AG09309 (cell line): ENCODE results near the gene TRUB2.
"Not testable (repeated sequence)": the region's sequence is repeated elsewhere in the genome, so short reads cannot be mapped to it uniquely, and the experiment has no call there.

Experiments used
- DNase-seq: peaks from one replicate; pipeline ENCODE4 v3.0.0-alpha.2; 2010; ENCODE audit warnings: low read depth
- H3K4me3 ChIP-seq: 2 replicates; pipeline ENCODE4 v1.5.1; 2011; ENCODE audit warnings: mild to moderate bottlenecking, low read depth, low read length, moderate library complexity; ENCODE audit not compliant: control insufficient read depth
- CTCF ChIP-seq: IDR thresholded peaks from 2 replicates; pipeline ENCODE4 v1.5.1; 2011; ENCODE audit warnings: mild to moderate bottlenecking, low read depth, low read length, inconsistent platforms; ENCODE audit not compliant: insufficient read depth, control insufficient read depth; ENCODE audit errors: missing control alignments

TRUB2 gene

GRCh38 chr9:128341435-128341849 lies 19.2 kb upstream of the TRUB2 start:
- H3K4me3 ChIP-seq: peak overlapping the region; percentile 72
- peak; percentile 78 for TF ChIP-seq CTCF
- no peak for DNase-seq

DNA sequence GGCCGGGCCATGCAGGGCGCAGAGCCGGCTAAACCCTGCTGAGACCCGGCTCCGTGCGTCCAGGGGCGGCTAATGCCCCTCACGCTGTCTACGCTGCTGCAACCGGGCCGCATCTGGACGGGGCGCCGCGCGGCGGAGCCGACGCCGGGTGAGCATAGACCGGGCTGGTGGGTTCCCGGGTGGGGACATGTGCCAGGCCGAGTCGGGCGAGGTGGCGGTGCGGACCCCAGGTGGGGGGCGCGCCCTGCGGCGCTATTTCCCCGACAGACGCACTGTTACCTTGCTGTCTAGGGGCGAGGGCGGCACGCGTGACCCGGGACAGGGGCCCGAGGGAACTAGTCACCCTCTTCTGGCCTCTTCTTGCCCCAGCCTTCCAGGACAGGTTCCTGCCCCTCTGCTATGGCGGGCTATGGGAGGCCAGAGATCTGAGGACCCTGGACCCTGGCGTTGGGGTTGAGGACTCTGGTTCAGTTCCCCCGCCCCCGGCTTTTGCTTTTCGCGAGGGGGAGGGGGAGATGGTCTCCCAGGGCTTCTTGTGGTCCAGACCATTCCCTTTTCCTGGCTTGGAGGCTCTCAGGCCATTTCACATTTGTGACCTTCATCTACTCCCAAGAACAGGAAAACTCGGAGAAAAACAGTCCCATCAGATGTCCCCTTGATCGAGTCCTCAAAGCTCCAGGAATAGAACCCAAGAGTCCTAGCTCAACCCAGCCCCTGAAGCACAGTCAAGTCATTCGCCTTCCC lies 18.6 kb upstream of the TRUB2 start:
- peak overlapping the region; percentile 72 for H3K4me3 ChIP-seq
- DNase-seq: no peak
- no peak for TF ChIP-seq CTCF

- no peak for DNase-seq
- no peak for TF ChIP-seq CTCF
- peak within 1 kb of the TSS; percentile 72 for H3K4me3 ChIP-seq
These were observed 17.8 kb upstream of the TRUB2 start, which contains the start of gene SLC27A4 for GRCh38 chr9:128339761-128340690. Gene SLC27A4, plus strand, starts transcription at chr9:128340527. Its CDS starts 2,606 bp downstream, at chr9:128343133.

DNA sequence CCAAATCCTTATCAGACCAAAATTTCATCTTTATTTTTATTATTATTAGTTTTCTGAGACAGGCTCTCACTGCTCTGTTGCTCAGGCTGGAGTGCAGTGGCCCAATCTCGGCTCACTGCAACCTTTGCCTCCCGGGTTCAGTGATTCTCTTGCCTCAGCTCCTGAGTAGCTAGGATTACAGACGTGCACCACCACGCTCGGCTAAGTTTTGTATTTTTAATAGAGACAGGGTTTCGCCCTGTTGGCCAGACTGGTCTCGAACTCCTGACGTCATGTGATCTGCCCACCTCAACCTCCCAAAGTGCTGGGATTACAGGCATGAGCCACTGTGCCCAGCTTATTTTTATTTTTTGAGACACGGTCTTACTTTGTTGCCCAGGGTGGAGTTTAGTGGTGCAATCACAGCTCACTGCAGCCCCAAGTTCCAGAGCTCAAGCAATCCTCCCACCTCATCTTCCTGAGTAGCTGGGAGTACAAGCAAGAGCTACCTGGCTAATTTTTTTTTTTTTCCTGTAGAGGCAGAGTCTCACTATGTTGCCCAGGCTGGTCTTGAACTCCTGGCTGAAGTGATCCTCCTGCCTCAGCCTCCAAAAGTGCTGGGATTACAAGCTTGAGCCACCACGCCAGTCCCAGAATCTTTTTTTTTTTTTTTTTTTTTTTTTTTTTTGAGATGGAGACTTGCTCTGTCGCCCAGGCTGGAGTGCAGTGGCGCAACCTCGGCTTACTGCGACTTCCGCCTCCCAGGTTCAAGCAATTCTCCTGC lies 16.8 kb upstream of the TRUB2 start:
- DNase-seq: not testable (repeated sequence)

GRCh38 chr9:128337936-128338335 lies 15.7 kb upstream of the TRUB2 start:
- H3K4me3 ChIP-seq: no peak overlapping the region
- no peak for TF ChIP-seq CTCF
- no peak for DNase-seq

More for the DNA sequence above, 16.8 kb upstream of the TRUB2 start:
- H3K4me3 ChIP-seq: not testable (repeated sequence)

DNA sequence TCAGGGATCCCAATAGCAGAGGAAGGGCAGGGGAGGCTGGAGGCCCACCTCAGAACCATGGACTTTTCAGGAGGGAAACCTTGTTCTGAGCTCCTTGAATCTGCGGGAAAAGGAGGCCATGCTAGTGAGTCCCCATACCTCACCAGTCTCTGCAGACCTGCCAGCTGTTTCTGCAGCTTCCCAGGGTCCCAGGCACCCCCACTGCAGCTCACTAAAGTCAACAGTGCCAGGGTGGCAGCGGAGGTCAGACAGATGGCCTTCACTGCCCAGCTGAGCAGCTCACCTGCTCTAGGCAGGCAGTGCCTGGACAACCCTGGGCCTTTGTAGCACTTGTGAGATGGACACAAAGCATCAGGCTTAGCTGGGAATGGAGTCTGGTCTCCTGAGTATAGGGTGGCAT lies 13.7 kb upstream of the TRUB2 start:
- H3K4me3 ChIP-seq: no peak overlapping the region
- DNase-seq: no peak
- no peak for TF ChIP-seq CTCF

- no peak overlapping the region for H3K4me3 ChIP-seq
- TF ChIP-seq CTCF: no peak
- DNase-seq: no peak
These were observed 12.9 kb upstream of the TRUB2 start for GRCh38 chr9:128335161-128335560.
